ENCODE results near the gene SLC9A3. TPM values are rescaled to one million over a fixed set of nuclear protein-coding genes. Genes with fewer than 3 reads are reported as not detected.

SLC9A3 gene
- total RNA-seq, 4 donors from 2014 or later, result 1.7 to 4.5 (median 2.9) TPM

- no peak for DNase-seq
- intact Hi-C loops (cut with DNase I; ENCODE audit: low total_unique reads), result no loop called here
- no peaks in the 10 kb centered on the region for H3K9me3 ChIP-seq
- no peak overlapping the region for H3K4me3 ChIP-seq
- no peak for TF ChIP-seq POLR2A (IDR thresholded peaks at IDR 0.05)
- H3K27me3 ChIP-seq, result peaks cover 13 to 21% (median 16%) of the 10 kb centered on the region in 3 donors
- no peak overlapping the region for H3K27ac ChIP-seq
- H3K36me3 ChIP-seq, result no peaks in the 10 kb centered on the region
- no peak for ATAC-seq
- no peaks in the 10 kb centered on the region for H3K4me1 ChIP-seq
- in situ Hi-C loops (cut with MboI; ENCODE audit: low sequenced_read_pairs in 4 of 4), result no loop called here
Measured at GRCh38 chr5:551406-551805, 27.2 kb upstream of the SLC9A3 start.

GRCh38 chr5:549229-549628 lies 25.0 kb upstream of the SLC9A3 start:
- H3K36me3 ChIP-seq, result no peaks in the 10 kb centered on the region
- in situ Hi-C loops (cut with MboI; ENCODE audit: low sequenced_read_pairs in 4 of 4) (no loop called here), intact Hi-C loops (cut with DNase I; ENCODE audit: low total_unique reads) (no loop called here)
- H3K27me3 ChIP-seq, result peaks cover 13 to 24% (median 16%) of the 10 kb centered on the region in 3 donors
- no peak for ATAC-seq
- DNase-seq, result no peak
- no peak overlapping the region for H3K4me3 ChIP-seq
- H3K27ac ChIP-seq, result no peak overlapping the region
- TF ChIP-seq CTCF (IDR thresholded peaks at IDR 0.05 in 4 of 5, conservative IDR thresholded peaks at IDR 0.05 in 1 of 5) (no peak), POLR2A (IDR thresholded peaks at IDR 0.05) (no peak)
- H3K4me1 ChIP-seq, result no peaks in the 10 kb centered on the region
- no peaks in the 10 kb centered on the region for H3K9me3 ChIP-seq

- TF ChIP-seq POLR2A (IDR thresholded peaks at IDR 0.05) (no peak), CTCF (IDR thresholded peaks at IDR 0.05 in 4 of 5, conservative IDR thresholded peaks at IDR 0.05 in 1 of 5) (no peak)
- no peak for DNase-seq
- Histone ChIP-seq H3K9me3 (no peaks in the 10 kb centered on the region), H3K36me3 (no peaks in the 10 kb centered on the region), H3K27me3 (peaks cover 13 to 24% (median 16%) of the 10 kb centered on the region in 3 donors), H3K4me3 (no peak overlapping the region), H3K27ac (no peak overlapping the region), H3K4me1 (no peaks in the 10 kb centered on the region)
- ATAC-seq, result no peak
- intact Hi-C loops (cut with DNase I; ENCODE audit: low total_unique reads), result no loop called here
- in situ Hi-C loops (cut with MboI; ENCODE audit: low sequenced_read_pairs in 4 of 4), result no loop called here
Measured at GRCh38 chr5:548256-548655, 24.0 kb upstream of the SLC9A3 start.

- ATAC-seq, result no peak
- Histone ChIP-seq H3K36me3 (no peaks in the 10 kb centered on the region), H3K27me3 (peaks cover 13 to 24% (median 16%) of the 10 kb centered on the region in 3 donors), H3K9me3 (no peaks in the 10 kb centered on the region), H3K4me3 (no peak overlapping the region), H3K4me1 (no peaks in the 10 kb centered on the region), H3K27ac (no peak overlapping the region)
- DNase-seq, result no peak
- intact Hi-C loops (cut with DNase I; ENCODE audit: low total_unique reads), result no loop called here
- no peak for TF ChIP-seq CTCF (IDR thresholded peaks at IDR 0.05 in 4 of 5, conservative IDR thresholded peaks at IDR 0.05 in 1 of 5)
- no peak for TF ChIP-seq POLR2A (IDR thresholded peaks at IDR 0.05)
- in situ Hi-C loops (cut with MboI; ENCODE audit: low sequenced_read_pairs in 4 of 4), result no loop called here
Measured at GRCh38 chr5:547086-547924, 23.1 kb upstream of the SLC9A3 start.

GRCh38 chr5:546376-546908 lies 22.2 kb upstream of the SLC9A3 start:
- in situ Hi-C loops (cut with MboI; ENCODE audit: low sequenced_read_pairs in 4 of 4), result no loop called here
- intact Hi-C loops (cut with DNase I; ENCODE audit: low total_unique reads), result no loop called here
- Histone ChIP-seq H3K9me3 (no peaks in the 10 kb centered on the region), H3K27ac (no peak overlapping the region), H3K4me1 (no peaks in the 10 kb centered on the region), H3K4me3 (no peak overlapping the region), H3K36me3 (no peaks in the 10 kb centered on the region), H3K27me3 (peaks cover 12 to 25% (median 16%) of the 10 kb centered on the region in 3 donors)
- TF ChIP-seq CTCF (IDR thresholded peaks at IDR 0.05 in 4 of 5, conservative IDR thresholded peaks at IDR 0.05 in 1 of 5) (no peak), POLR2A (IDR thresholded peaks at IDR 0.05) (no peak)
- no peak for DNase-seq
- ATAC-seq, result no peak

Data from gastrocnemius medialis (tissue), 4 donors.